ENCODE measurements around the gene SYT15. TPM values are rescaled to one million over a fixed set of nuclear protein-coding genes. Genes with fewer than 3 reads are reported as not detected.
A peak's percentile ranks its signal among the peaks of the same experiment; 100 is the strongest.

Gene SYT15
- total RNA-seq, 4 donors from 2014 or later = 0.18 to 4.1 (median 0.46) TPM

- no peaks in the 10 kb centered on the region for H3K36me3 ChIP-seq
- H3K4me1 ChIP-seq = peaks cover 0 to 17% (median 4%) of the 10 kb centered on the region in 4 donors
- no peaks in the 10 kb centered on the region for H3K27me3 ChIP-seq
- H3K9me3 ChIP-seq = no peaks in the 10 kb centered on the region
- TF ChIP-seq, protein P1, sequence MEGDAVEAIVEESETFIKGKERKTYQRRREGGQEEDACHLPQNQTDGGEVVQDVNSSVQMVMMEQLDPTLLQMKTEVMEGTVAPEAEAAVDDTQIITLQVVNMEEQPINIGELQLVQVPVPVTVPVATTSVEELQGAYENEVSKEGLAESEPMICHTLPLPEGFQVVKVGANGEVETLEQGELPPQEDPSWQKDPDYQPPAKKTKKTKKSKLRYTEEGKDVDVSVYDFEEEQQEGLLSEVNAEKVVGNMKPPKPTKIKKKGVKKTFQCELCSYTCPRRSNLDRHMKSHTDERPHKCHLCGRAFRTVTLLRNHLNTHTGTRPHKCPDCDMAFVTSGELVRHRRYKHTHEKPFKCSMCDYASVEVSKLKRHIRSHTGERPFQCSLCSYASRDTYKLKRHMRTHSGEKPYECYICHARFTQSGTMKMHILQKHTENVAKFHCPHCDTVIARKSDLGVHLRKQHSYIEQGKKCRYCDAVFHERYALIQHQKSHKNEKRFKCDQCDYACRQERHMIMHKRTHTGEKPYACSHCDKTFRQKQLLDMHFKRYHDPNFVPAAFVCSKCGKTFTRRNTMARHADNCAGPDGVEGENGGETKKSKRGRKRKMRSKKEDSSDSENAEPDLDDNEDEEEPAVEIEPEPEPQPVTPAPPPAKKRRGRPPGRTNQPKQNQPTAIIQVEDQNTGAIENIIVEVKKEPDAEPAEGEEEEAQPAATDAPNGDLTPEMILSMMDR (IDR thresholded peaks at IDR 0.05) = no peak
- TF ChIP-seq POLR2A (IDR thresholded peaks at IDR 0.05) = no peak
- peak in 2 of 3 donors; percentile 40 to 50 for DNase-seq
- H3K4me3 ChIP-seq = no peak overlapping the region
- no peak overlapping the region for H3K27ac ChIP-seq
These were observed 35.2 kb upstream of the SYT15 start for GRCh38 chr10:46543466-46544377.

- Histone ChIP-seq H3K9me3 (no peaks in the 10 kb centered on the region), H3K4me1 (peaks cover 0 to 9% (median 3%) of the 10 kb centered on the region in 4 donors), H3K27me3 (no peaks in the 10 kb centered on the region), H3K36me3 (no peaks in the 10 kb centered on the region), H3K4me3 (no peak overlapping the region), H3K27ac (no peak overlapping the region)
- TF ChIP-seq, protein P1 (IDR thresholded peaks at IDR 0.05) = peak in 4 of 6 experiments; percentile 22 to 61 (median 50)
- TF ChIP-seq POLR2A (IDR thresholded peaks at IDR 0.05) = no peak
- DNase-seq = peak; percentile 14 to 51 (median 47)
These were observed 33.7 kb upstream of the SYT15 start for GRCh38 chr10:46544989-46545791.

GRCh38 chr10:46545861-46546590, 32.9 kb upstream of the SYT15 start:
- H3K27me3 ChIP-seq = no peaks in the 10 kb centered on the region
- peak; percentile 14 to 51 (median 43) for DNase-seq
- H3K9me3 ChIP-seq = no peaks in the 10 kb centered on the region
- peaks cover 0 to 4% (median 1%) of the 10 kb centered on the region in 4 donors for H3K4me1 ChIP-seq
- TF ChIP-seq, protein P1 (IDR thresholded peaks at IDR 0.05) = no peak
- no peak for TF ChIP-seq POLR2A (IDR thresholded peaks at IDR 0.05)
- H3K27ac ChIP-seq = no peak overlapping the region
- no peaks in the 10 kb centered on the region for H3K36me3 ChIP-seq
- no peak overlapping the region for H3K4me3 ChIP-seq

GRCh38 chr10:46546591-46547540, 32.1 kb upstream of the SYT15 start:
- H3K4me1 ChIP-seq = no peaks in the 10 kb centered on the region
- TF ChIP-seq, protein P1 (IDR thresholded peaks at IDR 0.05) = no peak
- TF ChIP-seq POLR2A (IDR thresholded peaks at IDR 0.05) = no peak
- H3K9me3 ChIP-seq = no peaks in the 10 kb centered on the region
- peak; percentile 15 to 55 (median 48) for DNase-seq
- no peaks in the 10 kb centered on the region for H3K36me3 ChIP-seq
- no peak overlapping the region for H3K27ac ChIP-seq
- no peak overlapping the region for H3K4me3 ChIP-seq
- no peaks in the 10 kb centered on the region for H3K27me3 ChIP-seq

All from Peyer's patch (tissue), 4 donors.